BJ (cell line): ENCODE results near the gene FIBCD1. TPM values are rescaled to one million over a fixed set of nuclear protein-coding genes. Genes with fewer than 3 reads are reported as not detected.

Source experiments
- CTCF ChIA-PET: fragments of 350-600 bp; formaldehyde crosslinking; extraction: SDS; loops from one replicate; lab custom pipeline; 2021; ENCODE audit warnings: antibody characterized with exemption, inconsistent platforms; lab: Yijun Ruan, JAX
- POLR2A ChIA-PET: fragments of 300-600 bp; sonication (Branson Sonifier 250); formaldehyde crosslinking; extraction: SDS; loops from one replicate; lab custom pipeline; 2021; ENCODE audit warnings: antibody characterized with exemption; lab: Charles Lee
- DNase-seq: peaks from one replicate; pipeline ENCODE4 v3.0.0-alpha.2; 2011; ENCODE audit warnings: low read depth
- H3K27me3 ChIP-seq: 2 replicates; pipeline ENCODE4 v1.6.0; 2011; ENCODE audit warnings: low read length; ENCODE audit not compliant: control insufficient read depth, insufficient read depth
- H3K36me3 ChIP-seq: 2 replicates; pipeline ENCODE4 v1.5.1; 2011; ENCODE audit warnings: low read length; ENCODE audit not compliant: control insufficient read depth, insufficient read depth
- H3K4me3 ChIP-seq: 2 replicates; pipeline ENCODE4 v1.5.1; 2011; ENCODE audit warnings: low read depth, mild to moderate bottlenecking, control low read depth, low read length
- polyA plus RNA-seq: library from polyadenylated mRNA; depleted of rRNA; stranded (reverse); fragments of >200 nt; gene quantifications from 2 replicates; pipeline ENCODE4 v1.2.3, GENCODE V29; 2011
- TF ChIP-seq, protein P1 (sequence below): IDR thresholded peaks from 2 replicates; pipeline ENCODE4 v1.5.1; 2011; ENCODE audit warnings: low read depth, mild to moderate bottlenecking, control low read depth, inconsistent platforms, low read length, moderate library complexity; ENCODE audit not compliant: insufficient read depth

The FIBCD1 gene
- polyA plus RNA-seq, 1 experiment = 1.4 TPM

- TF ChIP-seq, protein P1, sequence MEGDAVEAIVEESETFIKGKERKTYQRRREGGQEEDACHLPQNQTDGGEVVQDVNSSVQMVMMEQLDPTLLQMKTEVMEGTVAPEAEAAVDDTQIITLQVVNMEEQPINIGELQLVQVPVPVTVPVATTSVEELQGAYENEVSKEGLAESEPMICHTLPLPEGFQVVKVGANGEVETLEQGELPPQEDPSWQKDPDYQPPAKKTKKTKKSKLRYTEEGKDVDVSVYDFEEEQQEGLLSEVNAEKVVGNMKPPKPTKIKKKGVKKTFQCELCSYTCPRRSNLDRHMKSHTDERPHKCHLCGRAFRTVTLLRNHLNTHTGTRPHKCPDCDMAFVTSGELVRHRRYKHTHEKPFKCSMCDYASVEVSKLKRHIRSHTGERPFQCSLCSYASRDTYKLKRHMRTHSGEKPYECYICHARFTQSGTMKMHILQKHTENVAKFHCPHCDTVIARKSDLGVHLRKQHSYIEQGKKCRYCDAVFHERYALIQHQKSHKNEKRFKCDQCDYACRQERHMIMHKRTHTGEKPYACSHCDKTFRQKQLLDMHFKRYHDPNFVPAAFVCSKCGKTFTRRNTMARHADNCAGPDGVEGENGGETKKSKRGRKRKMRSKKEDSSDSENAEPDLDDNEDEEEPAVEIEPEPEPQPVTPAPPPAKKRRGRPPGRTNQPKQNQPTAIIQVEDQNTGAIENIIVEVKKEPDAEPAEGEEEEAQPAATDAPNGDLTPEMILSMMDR = no peak
- H3K4me3 ChIP-seq = no peak overlapping the region
- CTCF ChIA-PET = interaction anchor here (1.1 to 1.2 kb wide), 2 partner anchors 16 kb away, joined by 3 read pairs; no protein-coding TSS in a partner anchor
- no peak for DNase-seq
- POLR2A ChIA-PET = no interaction called here
- H3K27me3 ChIP-seq = peaks cover 15% of the 10 kb centered on the region
- H3K36me3 ChIP-seq = no peaks in the 10 kb centered on the region
Measured at GRCh38 chr9:130980526-130980925, 41.5 kb upstream of the FIBCD1 start.

GRCh38 chr9:130979591-130980385 is 40.7 kb upstream of the FIBCD1 start:
- no peak for DNase-seq
- POLR2A ChIA-PET = no interaction called here
- Histone ChIP-seq H3K36me3 (no peaks in the 10 kb centered on the region), H3K27me3 (peaks cover 12% of the 10 kb centered on the region), H3K4me3 (no peak overlapping the region)
- CTCF ChIA-PET = interaction anchor here (1.2 kb wide), 1 partner anchor 17 kb away, joined by 3 read pairs; no protein-coding TSS in a partner anchor
- TF ChIP-seq, protein P1 = no peak

- Histone ChIP-seq H3K27me3 (peaks cover 18% of the 10 kb centered on the region), H3K36me3 (no peaks in the 10 kb centered on the region), H3K4me3 (no peak overlapping the region)
- ChIA-PET CTCF (interaction anchor here (0.7 kb wide), 1 partner anchor 535 kb away, joined by 4 read pairs; no protein-coding TSS in a partner anchor), POLR2A (no interaction called here)
- TF ChIP-seq, protein P1 = no peak
- DNase-seq = no peak
Measured at GRCh38 chr9:130977811-130978221, 38.8 kb upstream of the FIBCD1 start.

DNA sequence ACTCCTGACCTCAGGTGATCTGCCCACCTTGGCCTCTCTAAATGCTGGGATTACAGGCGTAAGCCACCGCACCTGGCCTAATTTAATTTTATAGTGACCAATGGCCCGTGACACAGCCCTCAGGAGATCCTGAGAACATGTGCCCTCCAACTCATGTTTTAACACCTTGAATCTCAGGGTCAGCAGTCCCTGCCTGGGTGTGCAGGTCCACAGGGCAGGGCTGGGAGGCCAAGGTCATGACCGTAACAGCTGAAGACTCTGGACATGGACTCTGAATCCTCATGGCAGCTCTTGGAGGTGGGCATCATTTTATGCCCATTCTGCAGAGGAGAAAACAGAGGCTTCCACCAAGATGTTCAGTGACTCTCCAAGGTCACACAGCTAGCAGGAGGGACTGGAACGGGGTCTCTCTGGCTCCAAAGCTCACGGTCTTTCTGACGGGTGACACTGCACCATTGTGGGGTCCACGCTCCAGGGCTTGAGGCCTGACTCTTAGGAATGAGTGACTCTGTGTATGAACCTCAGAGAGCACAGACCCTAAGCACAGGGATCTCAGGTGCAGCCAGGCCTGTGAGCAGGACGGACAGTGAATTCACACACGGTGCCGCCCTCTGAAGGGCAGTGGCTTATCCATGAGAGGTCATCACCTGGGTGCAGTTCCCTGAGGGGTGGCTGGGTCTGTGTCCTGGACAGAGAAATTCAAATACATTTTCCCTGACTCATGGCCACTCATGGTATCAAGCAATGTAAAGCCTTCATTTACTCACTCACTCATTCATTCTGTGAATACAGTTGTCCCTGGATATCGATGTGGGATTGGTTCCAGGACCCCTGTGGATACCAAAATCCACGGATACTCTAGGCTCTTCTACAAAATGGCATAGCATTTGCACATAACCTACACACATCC is 37.1 kb upstream of the FIBCD1 start:
- no peak overlapping the region for H3K4me3 ChIP-seq
- H3K27me3 ChIP-seq = peaks cover 31% of the 10 kb centered on the region

More for the DNA sequence above, 37.1 kb upstream of the FIBCD1 start:
- no peaks in the 10 kb centered on the region for H3K36me3 ChIP-seq
- CTCF ChIA-PET = interaction anchor here (0.8 to 1.9 kb wide), 3 partner anchors 11 to 70 kb away, joined by 4 to 11 read pairs (median 5); no protein-coding TSS in a partner anchor
- no peak for DNase-seq
- TF ChIP-seq, protein P1 = no peak
- POLR2A ChIA-PET = no interaction called here
